SW 1271 (cell line): ENCODE results near the gene PDE1C.
A peak's percentile ranks its signal among the peaks of the same experiment; 100 is the strongest.

Experiments used
- DNase-seq, 2 experiments: peaks; one replicate each; lab custom pipeline; 2025; lab: John Stamatoyannopoulos, UW

PDE1C gene

GRCh38 chr7:31991406-31991805 is 78.8 kb downstream of the PDE1C start:
- no peak for DNase-seq

- DNase-seq, result no peak
Measured at GRCh38 chr7:31986878-31987518, 83.2 kb downstream of the PDE1C start.

GRCh38 chr7:31982962-31983361 is 87.2 kb downstream of the PDE1C start:
- no peak for DNase-seq

- DNase-seq, result no peak
Measured at GRCh38 chr7:31981874-31982390, 88.3 kb downstream of the PDE1C start.

- no peak for DNase-seq
Measured at GRCh38 chr7:31979690-31980330, 90.4 kb downstream of the PDE1C start.

- no peak for DNase-seq
Measured at GRCh38 chr7:31975546-31975945, 94.7 kb downstream of the PDE1C start.

GRCh38 chr7:31974351-31974750 is 95.9 kb downstream of the PDE1C start:
- DNase-seq, result no peak

GRCh38 chr7:31971049-31971667 is 99.0 kb downstream of the PDE1C start:
- no peak for DNase-seq

- DNase-seq, result no peak
Measured at GRCh38 chr7:31970501-31970900, 99.7 kb downstream of the PDE1C start.

GRCh38 chr7:31963569-31964175 is 106.5 kb downstream of the PDE1C start:
- DNase-seq, result no peak

GRCh38 chr7:31962246-31962645 is 108.0 kb downstream of the PDE1C start:
- DNase-seq, result no peak

GRCh38 chr7:31958226-31958625 is 112.0 kb downstream of the PDE1C start:
- DNase-seq, result no peak

- DNase-seq, result no peak
Measured at GRCh38 chr7:31957756-31958155, 112.5 kb downstream of the PDE1C start.

GRCh38 chr7:31957090-31957720 is 113.0 kb downstream of the PDE1C start:
- no peak for DNase-seq

GRCh38 chr7:31955641-31956040 is 114.6 kb downstream of the PDE1C start:
- no peak for DNase-seq

- DNase-seq, result no peak
Measured at GRCh38 chr7:31955021-31955420, 115.2 kb downstream of the PDE1C start.

- no peak for DNase-seq
Measured at GRCh38 chr7:31954500-31954899, 115.7 kb downstream of the PDE1C start.

- DNase-seq, result no peak
Measured at GRCh38 chr7:31953432-31953831, 116.8 kb downstream of the PDE1C start.

GRCh38 chr7:31950091-31950755 is 120.0 kb downstream of the PDE1C start:
- no peak for DNase-seq

GRCh38 chr7:31948029-31948428 is 122.2 kb downstream of the PDE1C start:
- peak in 1 of 2 experiments; percentile 6 for DNase-seq

- no peak for DNase-seq
Measured at GRCh38 chr7:31940167-31940566, 130.0 kb downstream of the PDE1C start.

GRCh38 chr7:31939076-31939475 is 131.1 kb downstream of the PDE1C start:
- no peak for DNase-seq
